ENCODE measurements around the gene CDK14. TPM values are rescaled to one million over a fixed set of nuclear protein-coding genes. Genes with fewer than 3 reads are reported as not detected.

CDK14 gene
- total RNA-seq, 1 experiment from 2014 or later = 39.1 TPM

- no peaks in the 10 kb centered on the region for H3F3A ChIP-seq (ENCODE audit: insufficient read depth, low read depth)
- H3K79me2 ChIP-seq (ENCODE audit: low read depth) = no peaks in the 10 kb centered on the region
- TF ChIP-seq EZH2 (IDR thresholded peaks at IDR 0.05; ENCODE audit: low read depth) = no peak
- no peak for TF ChIP-seq CTCF (conservative IDR thresholded peaks at IDR 0.05)
- H3K27ac ChIP-seq = no peak overlapping the region
- no peaks in the 10 kb centered on the region for H3K4me1 ChIP-seq (replicated peaks; ENCODE audit: insufficient read depth)
- no peak overlapping the region for H2AFZ ChIP-seq
- no peaks in the 10 kb centered on the region for H3K9me3 ChIP-seq (ENCODE audit: insufficient read depth, low read depth)
- H3K4me2 ChIP-seq = no peak overlapping the region
- H3K9me2 ChIP-seq (ENCODE audit: insufficient read depth) = no peaks in the 10 kb centered on the region
- H4K20me1 ChIP-seq (ENCODE audit: insufficient read depth) = no peaks in the 10 kb centered on the region
- DNase-seq = no peak
- no peaks in the 10 kb centered on the region for H3K36me3 ChIP-seq (ENCODE audit: low read depth)
- no peak overlapping the region for H3K4me3 ChIP-seq
- no TSS peak for BruUV-seq (replicated peaks)
- ChIA-PET POLR2A (ENCODE audit: unreplicated experiment) (no interaction called here), CTCF (no interaction called here)
- intact Hi-C loops (cut with micrococcal nuclease; ENCODE audit: unreplicated experiment) = no loop called here
- H3K27me3 ChIP-seq (ENCODE audit: insufficient read depth, low read depth) = no peaks in the 10 kb centered on the region
Measured at GRCh38 chr7:90876701-90877100, 280.6 kb downstream of the CDK14 start.

DNA sequence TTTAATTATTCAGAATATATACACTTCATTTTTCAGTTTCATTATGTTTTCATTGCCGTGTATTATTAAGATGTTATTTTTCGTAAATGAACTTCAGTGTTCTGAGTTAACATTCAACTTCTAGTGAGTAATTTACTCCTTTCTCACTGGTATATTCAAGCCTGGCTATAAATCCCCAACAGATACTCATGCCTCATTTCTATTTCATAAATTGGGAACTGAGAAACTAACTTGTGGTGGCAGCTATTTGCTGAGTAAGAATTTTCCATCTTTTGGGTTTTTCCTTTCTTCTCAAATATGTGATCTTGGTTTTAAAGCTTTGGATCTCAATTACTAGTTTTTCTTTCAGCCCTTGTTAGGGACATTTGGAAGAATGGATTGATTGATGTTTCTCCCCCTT, 281.1 kb downstream of the CDK14 start:
- ChIA-PET POLR2A (ENCODE audit: unreplicated experiment) (interaction anchor here (0.7 kb wide), 1 partner anchor 42 kb away, joined by 3 read pairs; no protein-coding TSS in a partner anchor), CTCF (no interaction called here)
- no peaks in the 10 kb centered on the region for H3K36me3 ChIP-seq (ENCODE audit: low read depth)
- H3K27me3 ChIP-seq (ENCODE audit: insufficient read depth, low read depth) = no peaks in the 10 kb centered on the region
- H3K4me3 ChIP-seq = no peak overlapping the region
- DNase-seq = no peak
- no peak overlapping the region for H2AFZ ChIP-seq
- H3K79me2 ChIP-seq (ENCODE audit: low read depth) = no peaks in the 10 kb centered on the region
- H3F3A ChIP-seq (ENCODE audit: insufficient read depth, low read depth) = no peaks in the 10 kb centered on the region
- no peaks in the 10 kb centered on the region for H3K4me1 ChIP-seq (replicated peaks; ENCODE audit: insufficient read depth)
- no peaks in the 10 kb centered on the region for H4K20me1 ChIP-seq (ENCODE audit: insufficient read depth)
- TF ChIP-seq CTCF (conservative IDR thresholded peaks at IDR 0.05) (no peak), EZH2 (IDR thresholded peaks at IDR 0.05; ENCODE audit: low read depth) (no peak)
- no peak overlapping the region for H3K4me2 ChIP-seq
- H3K9me2 ChIP-seq (ENCODE audit: insufficient read depth) = no peaks in the 10 kb centered on the region
- H3K27ac ChIP-seq = no peak overlapping the region
- H3K9me3 ChIP-seq (ENCODE audit: insufficient read depth, low read depth) = no peaks in the 10 kb centered on the region
- intact Hi-C loops (cut with micrococcal nuclease; ENCODE audit: unreplicated experiment) = no loop called here
- no TSS peak for BruUV-seq (replicated peaks)

DNA sequence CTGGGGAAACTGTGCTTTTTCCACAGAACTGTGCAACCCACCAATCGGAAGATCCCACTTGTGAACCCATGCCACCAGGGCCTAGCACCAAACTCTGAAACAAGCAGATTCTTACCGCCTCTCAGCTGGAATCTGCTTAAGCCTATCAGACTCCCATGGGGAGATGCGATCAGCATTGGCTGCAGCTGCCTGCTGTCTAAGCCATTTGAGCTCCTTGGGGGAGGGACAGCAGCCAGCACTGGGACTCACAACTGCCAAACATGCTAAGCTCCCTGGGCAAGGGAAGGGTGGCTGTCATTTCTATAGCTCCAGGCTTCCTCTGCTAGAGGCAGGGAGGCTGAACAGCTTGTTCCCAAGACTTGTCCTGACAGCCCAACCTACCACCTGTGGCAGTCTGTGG, 283.8 kb downstream of the CDK14 start:
- Histone ChIP-seq H3K36me3 (ENCODE audit: low read depth) (no peaks in the 10 kb centered on the region), H3K4me1 (replicated peaks; ENCODE audit: insufficient read depth) (no peaks in the 10 kb centered on the region), H3K27me3 (ENCODE audit: insufficient read depth, low read depth) (no peaks in the 10 kb centered on the region), H3K9me2 (ENCODE audit: insufficient read depth) (no peaks in the 10 kb centered on the region), H4K20me1 (ENCODE audit: insufficient read depth) (no peaks in the 10 kb centered on the region), H2AFZ (no peak overlapping the region), H3K9me3 (ENCODE audit: insufficient read depth, low read depth) (no peaks in the 10 kb centered on the region), H3F3A (ENCODE audit: insufficient read depth, low read depth) (no peaks in the 10 kb centered on the region), H3K4me2 (no peak overlapping the region), H3K27ac (no peak overlapping the region), H3K79me2 (ENCODE audit: low read depth) (no peaks in the 10 kb centered on the region), H3K4me3 (no peak overlapping the region)
- POLR2A ChIA-PET (ENCODE audit: unreplicated experiment) = no interaction called here
- BruUV-seq (replicated peaks) = no TSS peak
- intact Hi-C loops (cut with micrococcal nuclease; ENCODE audit: unreplicated experiment) = no loop called here
- no peak for DNase-seq
- TF ChIP-seq EZH2 (IDR thresholded peaks at IDR 0.05; ENCODE audit: low read depth) = no peak
- no peak for TF ChIP-seq CTCF (conservative IDR thresholded peaks at IDR 0.05)
- CTCF ChIA-PET = no interaction called here
